ENCODE results near the gene SAPCD1.

DNA sequence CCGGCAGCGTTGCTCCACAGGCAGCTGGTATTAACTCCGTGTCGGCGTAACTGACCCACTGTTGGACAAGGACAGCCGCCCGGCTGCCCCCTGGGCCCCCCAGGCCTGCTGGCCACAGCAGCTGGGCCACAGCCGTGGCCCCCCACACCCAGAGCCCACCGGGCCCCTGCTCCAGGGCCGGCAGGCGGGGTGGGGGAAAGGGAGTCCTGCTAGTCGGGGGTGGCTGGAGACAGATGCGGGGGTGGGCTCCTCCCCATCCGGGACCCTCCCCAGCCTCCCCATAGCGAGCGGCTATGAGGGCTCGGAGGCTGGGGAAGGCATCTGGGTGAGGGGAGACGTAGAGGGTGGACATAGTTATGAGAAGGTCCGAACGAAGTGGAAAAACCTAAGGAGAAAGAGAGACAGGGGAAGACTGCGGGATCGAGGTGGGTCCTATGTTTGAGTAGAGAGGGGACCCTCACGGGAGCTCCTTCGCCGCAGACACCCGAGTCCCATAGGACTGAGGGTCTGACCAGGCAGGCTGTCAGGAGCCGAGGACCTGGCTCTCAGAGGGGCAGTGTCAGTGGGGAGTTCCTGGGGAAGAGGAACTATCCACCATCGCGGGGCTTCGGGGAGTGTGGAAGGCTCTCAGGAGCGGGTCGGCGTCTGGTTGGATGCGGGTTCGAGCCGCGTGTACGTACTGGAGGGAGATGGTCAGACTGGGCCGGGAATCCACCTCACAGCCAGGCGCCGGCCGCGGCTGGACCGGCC is 32.6 kb downstream of the SAPCD1 start:
- TF ChIP-seq POLR2A (IDR thresholded peaks at IDR 0.05; ENCODE audit: low read length) (no peak), GATA1 (IDR thresholded peaks at IDR 0.05; ENCODE audit: low read depth, low read length) (no peak)

Measured in erythroblast (primary cell).